ENCODE measurements around the gene SRSF1.

SRSF1 gene

DNA sequence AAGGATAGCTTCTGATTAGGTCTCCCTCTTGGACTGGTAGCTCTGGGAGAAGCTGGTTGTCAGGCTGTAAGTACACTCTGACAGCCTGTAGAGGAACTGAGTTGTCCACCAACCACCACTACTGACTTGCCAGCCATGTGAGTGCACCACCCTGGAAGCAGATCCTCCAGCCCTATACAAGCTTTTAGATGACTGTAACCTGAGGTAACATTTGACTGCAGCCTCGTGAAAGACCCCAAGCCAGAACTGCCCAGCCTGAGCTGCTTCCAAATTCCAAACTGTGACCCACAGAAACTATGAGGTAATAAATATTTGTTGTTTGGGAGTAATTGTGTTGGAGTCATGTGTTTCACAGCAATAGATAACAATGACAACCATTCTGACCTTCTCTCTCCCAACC lies 45.4 kb upstream of the SRSF1 start:
- no peaks in the 10 kb centered on the region for H3K27me3 ChIP-seq (ENCODE audit: insufficient read depth, low read depth)
- H3K4me1 ChIP-seq (ENCODE audit: low read depth, poor library complexity, severe bottlenecking): no peaks in the 10 kb centered on the region
- no peaks in the 10 kb centered on the region for H4K20me1 ChIP-seq (ENCODE audit: insufficient read depth)
- H3K4me2 ChIP-seq: no peak overlapping the region
- TF ChIP-seq, protein P1, sequence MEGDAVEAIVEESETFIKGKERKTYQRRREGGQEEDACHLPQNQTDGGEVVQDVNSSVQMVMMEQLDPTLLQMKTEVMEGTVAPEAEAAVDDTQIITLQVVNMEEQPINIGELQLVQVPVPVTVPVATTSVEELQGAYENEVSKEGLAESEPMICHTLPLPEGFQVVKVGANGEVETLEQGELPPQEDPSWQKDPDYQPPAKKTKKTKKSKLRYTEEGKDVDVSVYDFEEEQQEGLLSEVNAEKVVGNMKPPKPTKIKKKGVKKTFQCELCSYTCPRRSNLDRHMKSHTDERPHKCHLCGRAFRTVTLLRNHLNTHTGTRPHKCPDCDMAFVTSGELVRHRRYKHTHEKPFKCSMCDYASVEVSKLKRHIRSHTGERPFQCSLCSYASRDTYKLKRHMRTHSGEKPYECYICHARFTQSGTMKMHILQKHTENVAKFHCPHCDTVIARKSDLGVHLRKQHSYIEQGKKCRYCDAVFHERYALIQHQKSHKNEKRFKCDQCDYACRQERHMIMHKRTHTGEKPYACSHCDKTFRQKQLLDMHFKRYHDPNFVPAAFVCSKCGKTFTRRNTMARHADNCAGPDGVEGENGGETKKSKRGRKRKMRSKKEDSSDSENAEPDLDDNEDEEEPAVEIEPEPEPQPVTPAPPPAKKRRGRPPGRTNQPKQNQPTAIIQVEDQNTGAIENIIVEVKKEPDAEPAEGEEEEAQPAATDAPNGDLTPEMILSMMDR (conservative IDR thresholded peaks at IDR 0.05; ENCODE audit: low read depth, low read length): no peak
- H3K36me3 ChIP-seq (ENCODE audit: insufficient read depth): no peaks in the 10 kb centered on the region
- no peak overlapping the region for H3K4me3 ChIP-seq (IDR thresholded peaks at IDR 0.05; ENCODE audit: insufficient read depth, low read depth, low read length)
- H2AFZ ChIP-seq (ENCODE audit: low read depth): no peak overlapping the region
- no peak overlapping the region for H3K9ac ChIP-seq
- H3K27ac ChIP-seq: no peak overlapping the region
- H3K79me2 ChIP-seq (ENCODE audit: insufficient read depth, low read depth): no peaks in the 10 kb centered on the region

DNA sequence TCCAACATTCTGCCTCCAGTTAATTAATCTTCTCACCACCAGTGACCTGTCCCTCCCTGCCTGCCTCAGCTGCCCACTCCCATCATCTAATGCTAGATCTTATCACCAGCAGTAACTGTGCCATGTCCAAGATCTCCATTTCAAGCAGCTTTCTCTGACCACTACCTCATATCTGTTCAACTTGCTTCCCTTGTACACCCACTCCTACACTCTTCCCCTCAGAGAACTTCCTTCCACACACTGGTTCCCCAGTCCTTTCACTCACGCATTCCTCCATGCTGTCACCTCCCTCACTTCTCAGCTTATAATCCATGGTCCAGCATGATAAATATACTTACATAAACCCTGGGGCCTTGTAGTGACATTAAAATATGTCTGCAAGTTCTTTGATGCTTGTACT lies 44.4 kb upstream of the SRSF1 start:
- H3K4me2 ChIP-seq: no peak overlapping the region
- no peaks in the 10 kb centered on the region for H3K27me3 ChIP-seq (ENCODE audit: insufficient read depth, low read depth)
- H3K79me2 ChIP-seq (ENCODE audit: insufficient read depth, low read depth): no peaks in the 10 kb centered on the region
- no peak overlapping the region for H3K27ac ChIP-seq
- no peak overlapping the region for H2AFZ ChIP-seq (ENCODE audit: low read depth)
- H3K4me3 ChIP-seq (IDR thresholded peaks at IDR 0.05; ENCODE audit: insufficient read depth, low read depth, low read length): no peak overlapping the region
- no peaks in the 10 kb centered on the region for H3K4me1 ChIP-seq (ENCODE audit: low read depth, poor library complexity, severe bottlenecking)
- no peaks in the 10 kb centered on the region for H4K20me1 ChIP-seq (ENCODE audit: insufficient read depth)
- no peak overlapping the region for H3K9ac ChIP-seq
- TF ChIP-seq, protein P1 (conservative IDR thresholded peaks at IDR 0.05; ENCODE audit: low read depth, low read length): no peak
- no peaks in the 10 kb centered on the region for H3K36me3 ChIP-seq (ENCODE audit: insufficient read depth)

DNA sequence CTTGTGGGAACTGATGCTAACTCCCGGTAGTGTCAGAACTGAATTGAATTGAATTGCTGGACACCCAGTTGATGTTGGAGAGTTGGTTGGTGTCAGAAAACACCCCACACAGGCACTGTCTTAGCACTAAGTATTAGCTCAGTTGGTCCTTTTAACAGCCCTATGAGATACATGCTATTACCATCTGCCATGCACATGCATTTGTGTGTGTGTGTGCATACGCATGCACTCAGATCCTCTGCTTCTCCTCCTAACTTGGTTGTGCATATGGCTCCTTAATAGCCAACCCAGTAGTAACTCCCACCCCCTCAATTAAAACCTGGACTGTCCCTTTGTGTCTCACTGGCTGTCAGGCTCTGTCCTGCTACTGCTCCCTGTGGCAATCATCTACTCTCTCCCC lies 43.9 kb upstream of the SRSF1 start:
- no peaks in the 10 kb centered on the region for H3K4me1 ChIP-seq (ENCODE audit: low read depth, poor library complexity, severe bottlenecking)
- no peaks in the 10 kb centered on the region for H3K36me3 ChIP-seq (ENCODE audit: insufficient read depth)
- H3K9ac ChIP-seq: no peak overlapping the region
- no peaks in the 10 kb centered on the region for H3K27me3 ChIP-seq (ENCODE audit: insufficient read depth, low read depth)
- no peak overlapping the region for H2AFZ ChIP-seq (ENCODE audit: low read depth)
- H3K4me2 ChIP-seq: no peak overlapping the region
- H3K4me3 ChIP-seq (IDR thresholded peaks at IDR 0.05; ENCODE audit: insufficient read depth, low read depth, low read length): no peak overlapping the region
- H3K79me2 ChIP-seq (ENCODE audit: insufficient read depth, low read depth): no peaks in the 10 kb centered on the region
- H3K27ac ChIP-seq: no peak overlapping the region
- TF ChIP-seq, protein P1 (conservative IDR thresholded peaks at IDR 0.05; ENCODE audit: low read depth, low read length): no peak
- no peaks in the 10 kb centered on the region for H4K20me1 ChIP-seq (ENCODE audit: insufficient read depth)

DNA sequence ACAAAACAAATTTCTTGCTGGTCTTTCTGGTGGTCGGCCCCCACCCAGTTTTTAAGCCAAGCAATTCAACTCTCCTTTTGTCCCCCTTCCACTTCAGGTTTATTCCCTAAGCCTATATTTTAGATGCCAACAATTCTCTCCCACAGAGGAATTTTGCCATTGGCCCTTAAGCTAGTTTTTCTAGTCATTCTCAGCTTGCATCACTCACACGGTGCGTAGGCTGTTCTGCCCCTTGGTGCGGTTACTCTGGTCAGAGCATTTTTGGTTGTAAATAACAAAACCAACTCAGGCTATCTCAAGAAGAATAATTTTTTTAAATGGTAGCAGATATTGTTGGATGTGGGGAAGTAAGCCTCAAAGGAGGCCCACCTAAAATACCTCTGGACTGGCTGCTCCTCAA lies 42.5 kb upstream of the SRSF1 start:
- Histone ChIP-seq H3K79me2 (ENCODE audit: insufficient read depth, low read depth) (no peaks in the 10 kb centered on the region), H3K4me2 (no peak overlapping the region), H2AFZ (ENCODE audit: low read depth) (no peak overlapping the region), H3K27ac (no peak overlapping the region), H3K36me3 (ENCODE audit: insufficient read depth) (no peaks in the 10 kb centered on the region), H3K9ac (no peak overlapping the region), H3K4me1 (ENCODE audit: low read depth, poor library complexity, severe bottlenecking) (no peaks in the 10 kb centered on the region), H3K27me3 (ENCODE audit: insufficient read depth, low read depth) (no peaks in the 10 kb centered on the region), H4K20me1 (ENCODE audit: insufficient read depth) (no peaks in the 10 kb centered on the region), H3K4me3 (IDR thresholded peaks at IDR 0.05; ENCODE audit: insufficient read depth, low read depth, low read length) (no peak overlapping the region)
- TF ChIP-seq, protein P1 (conservative IDR thresholded peaks at IDR 0.05; ENCODE audit: low read depth, low read length): no peak

All from KMS-11 (cell line).